NB4 (cell line): ENCODE measurements around the gene EDARADD.

Source experiments
- DNase-seq: peaks from one replicate; pipeline ENCODE4 v3.0.0; 2010; ENCODE audit warnings: low read depth
- H3K4me3 ChIP-seq: one replicate; pipeline ENCODE4 v1.5.1; 2011; ENCODE audit warnings: mild to moderate bottlenecking, low read depth, low read length, moderate library complexity
- CTCF ChIP-seq: IDR thresholded peaks from one replicate; pipeline ENCODE4 v1.5.1; 2012; ENCODE audit warnings: low read depth, low read length
- MAX ChIP-seq: IDR thresholded peaks from 2 replicates; pipeline ENCODE4 v1.6.1; 2011; ENCODE audit warnings: low read depth, low read length
- MYC ChIP-seq: IDR thresholded peaks from 2 replicates; pipeline ENCODE4 v1.6.1; 2011; ENCODE audit warnings: low read depth, low read length
- POLR2A ChIP-seq: IDR thresholded peaks from 2 replicates; pipeline ENCODE4 v1.6.1; 2011; ENCODE audit warnings: mild to moderate bottlenecking; ENCODE audit not compliant: insufficient read length; ENCODE audit errors: extremely low read depth

EDARADD gene

GRCh38 chr1:236471653-236472052 is 77.6 kb downstream of the EDARADD start:
- DNase-seq: no peak
- TF ChIP-seq CTCF (no peak), MAX (no peak), POLR2A (no peak), MYC (no peak)
- no peak overlapping the region for H3K4me3 ChIP-seq

- no peak overlapping the region for H3K4me3 ChIP-seq
- no peak for TF ChIP-seq MAX
- TF ChIP-seq CTCF: no peak
- no peak for TF ChIP-seq POLR2A
- no peak for TF ChIP-seq MYC
- no peak for DNase-seq
These were observed 79.0 kb downstream of the EDARADD start for GRCh38 chr1:236472850-236473788.

- DNase-seq: no peak
- TF ChIP-seq POLR2A (no peak), MAX (no peak), CTCF (no peak), MYC (no peak)
These were observed 81.9 kb downstream of the EDARADD start for GRCh38 chr1:236476019-236476418.

GRCh38 chr1:236480758-236481436 is 86.8 kb downstream of the EDARADD start:
- TF ChIP-seq MAX (no peak), POLR2A (no peak), CTCF (no peak), MYC (no peak)
- H3K4me3 ChIP-seq: no peak overlapping the region
- no peak for DNase-seq

More at GRCh38 chr1:236476019-236476418, 81.9 kb downstream of the EDARADD start:
- no peak overlapping the region for H3K4me3 ChIP-seq

- DNase-seq: no peak
- TF ChIP-seq CTCF (no peak), MYC (no peak), POLR2A (no peak), MAX (no peak)
- H3K4me3 ChIP-seq: no peak overlapping the region
These were observed 90.4 kb downstream of the EDARADD start for GRCh38 chr1:236484310-236484971.
